ENCODE measurements around the gene MDGA2.

DNA sequence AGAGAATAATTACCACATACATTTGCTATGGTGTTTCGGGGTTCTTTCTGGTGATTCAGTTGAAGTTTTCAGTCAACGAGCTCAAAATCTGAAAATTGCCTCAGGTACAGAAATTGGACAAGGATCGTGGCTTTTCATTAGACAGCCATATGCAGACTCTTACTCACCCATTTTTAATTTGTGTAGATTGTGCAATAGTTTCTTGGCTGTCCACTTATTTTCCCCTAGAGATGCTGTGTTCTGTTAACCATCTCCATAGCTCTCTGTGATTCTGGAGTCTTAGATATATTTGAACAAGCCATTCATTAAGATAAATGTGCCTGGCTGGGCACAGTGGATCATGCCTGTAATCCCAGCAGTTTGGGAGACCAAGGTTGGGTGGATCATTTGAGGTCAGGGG, 526.7 kb downstream of the MDGA2 start:
- TF ChIP-seq, protein P1, sequence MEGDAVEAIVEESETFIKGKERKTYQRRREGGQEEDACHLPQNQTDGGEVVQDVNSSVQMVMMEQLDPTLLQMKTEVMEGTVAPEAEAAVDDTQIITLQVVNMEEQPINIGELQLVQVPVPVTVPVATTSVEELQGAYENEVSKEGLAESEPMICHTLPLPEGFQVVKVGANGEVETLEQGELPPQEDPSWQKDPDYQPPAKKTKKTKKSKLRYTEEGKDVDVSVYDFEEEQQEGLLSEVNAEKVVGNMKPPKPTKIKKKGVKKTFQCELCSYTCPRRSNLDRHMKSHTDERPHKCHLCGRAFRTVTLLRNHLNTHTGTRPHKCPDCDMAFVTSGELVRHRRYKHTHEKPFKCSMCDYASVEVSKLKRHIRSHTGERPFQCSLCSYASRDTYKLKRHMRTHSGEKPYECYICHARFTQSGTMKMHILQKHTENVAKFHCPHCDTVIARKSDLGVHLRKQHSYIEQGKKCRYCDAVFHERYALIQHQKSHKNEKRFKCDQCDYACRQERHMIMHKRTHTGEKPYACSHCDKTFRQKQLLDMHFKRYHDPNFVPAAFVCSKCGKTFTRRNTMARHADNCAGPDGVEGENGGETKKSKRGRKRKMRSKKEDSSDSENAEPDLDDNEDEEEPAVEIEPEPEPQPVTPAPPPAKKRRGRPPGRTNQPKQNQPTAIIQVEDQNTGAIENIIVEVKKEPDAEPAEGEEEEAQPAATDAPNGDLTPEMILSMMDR (IDR thresholded peaks at IDR 0.05), result no peak
- no peak for TF ChIP-seq POLR2A (IDR thresholded peaks at IDR 0.05)

Measured in Peyer's patch (tissue), 4 donors.